Stomach (tissue), 4 donors: Measurements from ENCODE around the gene ASPRV1.

Experiments
- EP300 ChIP-seq: sonication (generic); formaldehyde crosslinking; IDR thresholded peaks from one replicate; pipeline ENCODE4 v1.6.1; 2017; ENCODE audit warnings: antibody characterized with exemption
- POLR2A ChIP-seq, 4 donors: fragments of 450-650 bp; IDR thresholded peaks; one replicate each; pipeline ENCODE4 v1.6.1; 2016; ENCODE audit warnings: antibody characterized with exemption in 4 of 4, control low read depth in 2 of 4, mild to moderate bottlenecking in 1 of 4, moderate library complexity in 1 of 4
- TF ChIP-seq, protein P1 (sequence below), 7 experiments: fragments of 450-650 bp in 4 of 7; fragments of 200-600 bp in 3 of 7; sonication (generic) in 3 of 7; IDR thresholded peaks; one replicate each; pipeline ENCODE4 v1.5.1; 2016 to 2019; ENCODE audit warnings: antibody characterized with exemption in 7 of 7, control low read depth in 2 of 7, mild to moderate bottlenecking in 1 of 7

DNA sequence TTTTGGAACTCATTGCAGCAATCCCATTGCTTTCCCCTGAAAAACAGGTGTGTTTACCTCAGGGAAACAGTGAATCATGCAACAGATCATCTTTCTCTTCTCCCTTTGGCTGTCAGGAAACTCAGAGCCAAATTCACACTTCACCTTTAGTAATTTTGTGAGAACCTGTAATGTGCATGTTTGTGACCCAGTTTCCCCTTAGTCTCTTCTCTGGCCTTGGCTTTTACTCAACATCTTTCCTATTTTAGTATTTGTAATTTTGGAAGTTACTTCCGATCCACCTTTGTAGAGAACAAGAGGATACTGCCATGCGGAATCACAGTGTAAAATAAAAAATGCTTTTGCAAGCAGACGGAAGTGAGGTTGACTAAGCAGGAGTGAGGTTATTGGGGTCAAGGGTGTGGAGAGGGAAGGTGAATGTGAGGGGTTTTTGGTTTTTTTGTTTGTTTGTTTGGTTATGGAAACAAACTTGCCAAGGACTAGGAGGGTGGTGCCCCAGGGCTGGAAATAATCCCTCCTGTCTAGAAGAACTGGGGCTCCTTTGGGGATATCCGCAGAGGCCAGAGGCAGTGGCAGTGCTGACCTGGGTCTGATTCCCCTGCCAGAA is 14.0 kb downstream of the ASPRV1 start:
- no peak for TF ChIP-seq EP300
- TF ChIP-seq, protein P1, sequence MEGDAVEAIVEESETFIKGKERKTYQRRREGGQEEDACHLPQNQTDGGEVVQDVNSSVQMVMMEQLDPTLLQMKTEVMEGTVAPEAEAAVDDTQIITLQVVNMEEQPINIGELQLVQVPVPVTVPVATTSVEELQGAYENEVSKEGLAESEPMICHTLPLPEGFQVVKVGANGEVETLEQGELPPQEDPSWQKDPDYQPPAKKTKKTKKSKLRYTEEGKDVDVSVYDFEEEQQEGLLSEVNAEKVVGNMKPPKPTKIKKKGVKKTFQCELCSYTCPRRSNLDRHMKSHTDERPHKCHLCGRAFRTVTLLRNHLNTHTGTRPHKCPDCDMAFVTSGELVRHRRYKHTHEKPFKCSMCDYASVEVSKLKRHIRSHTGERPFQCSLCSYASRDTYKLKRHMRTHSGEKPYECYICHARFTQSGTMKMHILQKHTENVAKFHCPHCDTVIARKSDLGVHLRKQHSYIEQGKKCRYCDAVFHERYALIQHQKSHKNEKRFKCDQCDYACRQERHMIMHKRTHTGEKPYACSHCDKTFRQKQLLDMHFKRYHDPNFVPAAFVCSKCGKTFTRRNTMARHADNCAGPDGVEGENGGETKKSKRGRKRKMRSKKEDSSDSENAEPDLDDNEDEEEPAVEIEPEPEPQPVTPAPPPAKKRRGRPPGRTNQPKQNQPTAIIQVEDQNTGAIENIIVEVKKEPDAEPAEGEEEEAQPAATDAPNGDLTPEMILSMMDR (IDR thresholded peaks at IDR 0.05), result no peak
- TF ChIP-seq POLR2A (IDR thresholded peaks at IDR 0.05), result no peak
